LNCaP clone FGC (cell line): ENCODE measurements around the gene TNFAIP3.

Source experiments
- DNase-seq: peaks from one replicate; pipeline ENCODE4 v3.0.0-alpha.2; 2011; ENCODE audit warnings: low read depth
- H3K4me3 ChIP-seq: 2 replicates; pipeline ENCODE4 v1.5.1; 2011; ENCODE audit warnings: mild to moderate bottlenecking, low read depth, low read length, control low read depth
- TF ChIP-seq, protein P1 (sequence below): IDR thresholded peaks from 2 replicates; pipeline ENCODE4 v1.5.1; 2012; ENCODE audit warnings: mild to moderate bottlenecking; ENCODE audit not compliant: control insufficient read depth, insufficient read depth; ENCODE audit errors: extremely low read depth

The TNFAIP3 gene

DNA sequence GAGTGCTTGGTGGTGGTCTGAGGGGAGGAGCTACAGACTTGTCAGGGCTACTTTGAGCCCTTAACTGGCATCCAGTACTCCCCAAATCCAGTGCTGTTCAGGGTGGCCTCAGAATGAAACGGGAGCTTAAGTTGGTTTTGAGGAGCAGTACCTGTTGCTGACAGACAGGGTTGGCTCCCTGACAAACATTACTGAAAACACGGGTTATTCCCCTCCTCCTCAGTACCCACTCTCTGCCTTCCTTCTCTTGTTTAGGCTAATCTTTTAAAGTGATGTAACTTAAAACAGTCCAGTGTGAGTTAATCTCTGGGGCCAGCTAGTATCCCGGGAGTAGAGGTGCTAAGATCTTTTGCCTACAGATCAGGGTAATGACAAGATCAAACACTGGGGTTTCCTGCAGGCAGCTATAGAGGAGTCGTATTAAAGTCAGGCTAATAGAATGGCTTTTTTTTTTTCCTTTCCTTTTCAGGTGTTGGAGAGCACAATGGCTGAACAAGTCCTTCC, 3.7 kb downstream of the TNFAIP3 start:
- no peak for DNase-seq
- no peak overlapping the region for H3K4me3 ChIP-seq

DNA sequence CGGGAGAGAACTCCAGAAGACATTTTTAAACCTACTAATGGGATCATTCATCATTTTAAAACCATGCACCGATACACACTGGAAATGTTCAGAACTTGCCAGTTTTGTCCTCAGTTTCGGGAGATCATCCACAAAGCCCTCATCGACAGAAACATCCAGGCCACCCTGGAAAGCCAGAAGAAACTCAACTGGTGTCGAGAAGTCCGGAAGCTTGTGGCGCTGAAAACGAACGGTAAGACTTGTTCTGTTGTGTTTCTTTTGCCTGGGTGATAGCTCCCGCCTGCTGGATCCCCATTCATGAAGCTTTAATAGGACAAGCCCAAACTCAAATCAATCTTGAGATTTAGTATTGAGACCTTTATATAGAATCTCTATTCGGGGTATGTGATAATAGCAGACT, 4.2 kb downstream of the TNFAIP3 start:
- H3K4me3 ChIP-seq: no peak overlapping the region
- TF ChIP-seq, protein P1, sequence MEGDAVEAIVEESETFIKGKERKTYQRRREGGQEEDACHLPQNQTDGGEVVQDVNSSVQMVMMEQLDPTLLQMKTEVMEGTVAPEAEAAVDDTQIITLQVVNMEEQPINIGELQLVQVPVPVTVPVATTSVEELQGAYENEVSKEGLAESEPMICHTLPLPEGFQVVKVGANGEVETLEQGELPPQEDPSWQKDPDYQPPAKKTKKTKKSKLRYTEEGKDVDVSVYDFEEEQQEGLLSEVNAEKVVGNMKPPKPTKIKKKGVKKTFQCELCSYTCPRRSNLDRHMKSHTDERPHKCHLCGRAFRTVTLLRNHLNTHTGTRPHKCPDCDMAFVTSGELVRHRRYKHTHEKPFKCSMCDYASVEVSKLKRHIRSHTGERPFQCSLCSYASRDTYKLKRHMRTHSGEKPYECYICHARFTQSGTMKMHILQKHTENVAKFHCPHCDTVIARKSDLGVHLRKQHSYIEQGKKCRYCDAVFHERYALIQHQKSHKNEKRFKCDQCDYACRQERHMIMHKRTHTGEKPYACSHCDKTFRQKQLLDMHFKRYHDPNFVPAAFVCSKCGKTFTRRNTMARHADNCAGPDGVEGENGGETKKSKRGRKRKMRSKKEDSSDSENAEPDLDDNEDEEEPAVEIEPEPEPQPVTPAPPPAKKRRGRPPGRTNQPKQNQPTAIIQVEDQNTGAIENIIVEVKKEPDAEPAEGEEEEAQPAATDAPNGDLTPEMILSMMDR: no peak
- DNase-seq: no peak

More for the DNA sequence above, 3.7 kb downstream of the TNFAIP3 start:
- TF ChIP-seq, protein P1: no peak

DNA sequence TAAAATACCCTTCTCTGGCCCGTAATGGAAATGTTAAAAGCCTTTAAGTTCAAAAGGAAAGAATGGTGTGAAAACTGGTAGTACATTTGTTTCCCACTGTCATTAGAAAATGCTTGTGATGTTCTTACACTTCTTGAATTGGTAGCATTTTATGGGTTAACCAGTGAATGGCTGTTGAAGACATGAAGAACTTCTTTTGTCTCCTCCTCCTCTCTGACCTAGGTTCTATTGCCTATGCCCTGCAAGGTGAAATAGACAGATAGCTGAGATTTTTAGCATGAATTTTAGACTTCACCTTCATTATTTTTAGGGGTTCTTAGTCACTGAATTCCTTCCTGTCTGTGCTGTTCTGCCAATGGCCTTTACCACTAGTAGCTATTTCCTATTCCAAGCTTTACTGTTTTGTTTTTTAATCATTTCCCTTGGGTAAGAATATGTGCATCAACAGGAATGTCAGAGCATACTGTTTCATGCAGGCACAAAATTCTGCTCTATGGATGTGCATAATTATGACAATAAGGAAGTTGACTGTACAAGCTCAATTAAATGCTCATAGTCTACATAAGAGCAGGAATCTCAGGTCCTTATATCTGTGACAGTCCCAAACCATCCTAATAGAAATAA, 4.9 kb downstream of the TNFAIP3 start:
- no peak overlapping the region for H3K4me3 ChIP-seq
- DNase-seq: no peak
- TF ChIP-seq, protein P1: no peak

DNA sequence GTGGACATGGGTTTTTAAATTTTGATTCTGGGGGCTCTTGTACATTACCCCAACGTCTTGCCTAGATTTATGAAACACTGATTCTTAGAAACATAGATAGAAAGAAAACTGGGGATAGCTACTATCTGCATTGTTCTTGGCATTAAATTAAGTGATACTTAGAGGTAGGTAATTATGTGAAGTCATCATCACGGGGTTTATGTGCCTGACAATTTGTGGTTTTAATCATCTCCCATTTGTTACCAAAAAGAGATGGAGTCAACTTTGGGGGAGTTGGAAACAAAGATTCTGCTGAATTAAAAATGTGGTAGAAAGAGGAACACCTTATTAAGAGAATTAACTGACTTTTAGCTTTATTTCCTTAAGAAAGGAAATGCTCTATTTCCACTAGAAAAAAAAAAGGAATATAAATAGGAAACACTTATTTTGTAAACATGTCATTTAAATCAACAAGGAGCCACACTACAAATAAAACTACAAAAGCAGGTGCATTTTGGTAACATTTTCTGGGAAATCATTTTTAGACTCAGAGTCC, 5.6 kb downstream of the TNFAIP3 start:
- TF ChIP-seq, protein P1: no peak
- no peak overlapping the region for H3K4me3 ChIP-seq

DNA sequence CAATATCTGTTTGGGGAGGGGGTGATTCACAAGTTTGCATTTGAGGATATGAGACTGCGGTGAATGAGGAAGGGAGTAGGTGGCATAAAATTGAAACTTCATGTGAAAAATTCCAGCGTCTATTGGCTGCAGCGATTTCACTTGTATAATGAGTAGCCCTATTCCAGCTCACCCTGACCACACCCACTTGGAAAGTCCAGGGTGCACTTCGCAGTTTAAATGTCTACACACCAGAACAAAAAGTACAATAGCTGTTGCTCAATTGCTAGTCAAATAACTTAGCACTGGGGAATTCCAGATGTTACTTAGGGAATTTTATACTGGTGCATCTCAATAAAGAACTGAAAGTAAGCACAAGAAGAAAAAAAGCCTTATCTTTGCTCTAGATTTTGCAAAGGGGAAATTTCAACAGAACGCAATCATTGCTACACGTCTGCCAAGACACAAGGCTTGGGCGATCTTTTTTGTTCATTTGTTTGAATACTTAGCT, 6.3 kb downstream of the TNFAIP3 start:
- DNase-seq: peak; percentile 92
- peak overlapping the region; percentile 11 for H3K4me3 ChIP-seq
- TF ChIP-seq, protein P1: no peak

More for the DNA sequence above, 5.6 kb downstream of the TNFAIP3 start:
- no peak for DNase-seq

DNA sequence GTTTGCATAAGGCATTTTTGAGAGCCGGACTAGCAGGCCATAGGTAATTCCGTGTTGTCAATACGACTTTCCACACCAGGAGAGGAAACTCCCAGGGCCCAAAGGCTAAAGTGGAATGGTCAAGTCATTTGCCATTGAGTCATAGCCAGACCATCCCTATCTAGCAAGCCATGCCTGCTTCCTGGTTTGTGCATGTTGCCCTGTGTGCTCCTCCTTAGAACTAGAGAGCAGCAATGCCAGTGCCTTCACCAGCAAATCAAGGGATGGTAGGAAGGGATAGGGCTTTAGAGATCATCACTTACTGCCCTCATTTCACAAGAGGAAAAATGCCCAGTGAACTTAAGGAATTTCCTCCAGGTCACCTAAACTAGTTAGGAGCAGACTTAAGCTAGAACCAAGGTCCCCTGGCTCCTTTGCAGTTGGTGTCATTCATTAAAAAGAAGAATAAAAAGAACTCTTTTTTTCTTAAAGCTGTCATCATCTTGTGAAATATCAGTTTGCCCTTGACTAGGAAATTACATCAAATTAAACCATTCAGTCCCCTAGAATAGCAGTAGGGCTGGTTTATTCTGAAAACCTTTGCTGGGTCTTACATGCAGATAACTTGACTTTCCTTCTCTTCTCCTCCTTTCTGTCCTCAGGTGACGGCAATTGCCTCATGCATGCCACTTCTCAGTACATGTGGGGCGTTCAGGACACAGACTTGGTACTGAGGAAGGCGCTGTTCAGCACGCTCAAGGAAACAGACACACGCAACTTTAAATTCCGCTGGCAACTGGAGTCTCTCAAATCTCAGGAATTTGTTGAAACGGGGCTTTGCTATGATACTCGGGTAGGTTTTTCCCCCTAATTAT, 7.4 kb downstream of the TNFAIP3 start:
- no peak for DNase-seq
- H3K4me3 ChIP-seq: no peak overlapping the region
- TF ChIP-seq, protein P1: no peak
